Sigmoid colon (tissue), 7 donors: ENCODE results near the gene OLFM4. TPM values are rescaled to one million over a fixed set of nuclear protein-coding genes. Genes with fewer than 3 reads are reported as not detected.

Source experiments
- DNase-seq: peaks from one replicate; pipeline ENCODE4 v3.0.0-alpha.2; 2019
- H3K27ac ChIP-seq, 4 donors: fragments of 200-600 bp; sonication (generic); one replicate each; pipeline ENCODE4 v1.5.1; 2016 to 2019; ENCODE audit warnings: mild to moderate bottlenecking in 1 of 4
- H3K27me3 ChIP-seq, 3 donors: fragments of 200-600 bp; sonication (generic); one replicate each; pipeline ENCODE4 v1.5.1; 2019; ENCODE audit warnings: mild to moderate bottlenecking in 1 of 3
- H3K36me3 ChIP-seq, 4 donors: fragments of 200-600 bp; sonication (generic); one replicate each; pipeline ENCODE4 v1.5.1; 2016 to 2019
- H3K4me1 ChIP-seq, 4 donors: fragments of 200-600 bp; sonication (generic); one replicate each; pipeline ENCODE4 v1.5.1; 2017 to 2019
- H3K4me3 ChIP-seq, 4 donors: fragments of 200-600 bp; sonication (generic); one replicate each; pipeline ENCODE4 v1.5.1; 2017 to 2019; ENCODE audit warnings: mild to moderate bottlenecking in 2 of 4, moderate library complexity in 1 of 4
- H3K9me3 ChIP-seq, 4 donors: fragments of 200-600 bp in 3 of 4; sonication (generic) in 3 of 4; one replicate each; pipeline versions ENCODE4 v1.5.1 to v1.6.1; 2013 to 2019
- CTCF ChIP-seq, 4 experiments: fragments of 450-650 bp in 3 of 4; fragments of 200-600 bp in 1 of 4; IDR thresholded peaks; one replicate each; pipeline ENCODE4 v1.5.1; 2016 to 2019; ENCODE audit warnings: antibody characterized with exemption in 4 of 4, mild to moderate bottlenecking in 3 of 4, moderate library complexity in 2 of 4
- EP300 ChIP-seq, 4 donors: sonication (generic); formaldehyde crosslinking; IDR thresholded peaks; one replicate each; pipeline ENCODE4 v1.6.1; 2017; ENCODE audit warnings: antibody characterized with exemption in 4 of 4
- POLR2A ChIP-seq, 2 donors: fragments of 450-650 bp; IDR thresholded peaks; one replicate each; pipeline ENCODE4 v1.6.1; 2016; ENCODE audit warnings: antibody characterized with exemption in 2 of 2, mild to moderate bottlenecking in 2 of 2, moderate library complexity in 2 of 2
- POLR2AphosphoS5 ChIP-seq, 4 donors: sonication (generic); formaldehyde crosslinking; IDR thresholded peaks; one replicate each; pipeline ENCODE4 v1.6.1; 2017; ENCODE audit warnings: antibody characterized with exemption in 4 of 4
- WGBS, 2 donors: extraction: QIAGEN DNeasy Blood & Tissue Kit; methylation state at CpG; one replicate each; pipeline ENCODE4 v1.1.7; 2013; 5-methylcytosine and 5-hydroxymethylcytosine counted together
- intact Hi-C: fragments of 100-400 bp; cut with DNase I; formaldehyde crosslinking; loops from one replicate; pipeline ENCODE4 v1.15.1; 2023
- polyA plus RNA-seq, 3 donors: library from polyadenylated mRNA; stranded (reverse); fragments of 200-250 nt; gene quantifications; one replicate each; pipeline ENCODE4 v1.2.3, GENCODE V29; 2013
- total RNA-seq, 4 donors: library from RNA; depleted of rRNA; stranded (reverse); fragments of >200 nt; gene quantifications; one replicate each; pipeline ENCODE4 v1.1.0, GENCODE V29; 2016
- donor health status: healthy with polysubstance abuse.
- donor health status: Bipolar disorder and iron deficiency.
- donor health status: healthy.

The OLFM4 gene
- total and polyA plus RNA-seq, 7 donors: 0.16 to 780 (median 5.7) TPM; not detected in 1

GRCh38 chr13:53041968-53042516 lies 13.4 kb downstream of the OLFM4 start:
- Histone ChIP-seq H3K4me3 (no peak overlapping the region), H3K4me1 (peaks cover 0 to 8% (median 2%) of the 10 kb centered on the region in 4 donors), H3K27ac (no peak overlapping the region), H3K36me3 (no peaks in the 10 kb centered on the region), H3K9me3 (no peaks in the 10 kb centered on the region), H3K27me3 (no peaks in the 10 kb centered on the region)
- intact Hi-C loops: no loop called here
- WGBS, 2 donors: 54 to 78% methylated on average over 3 of the region's 3 CpGs
- TF ChIP-seq POLR2A (IDR thresholded peaks at IDR 0.05) (no peak), POLR2AphosphoS5 (IDR thresholded peaks at IDR 0.05) (no peak), CTCF (IDR thresholded peaks at IDR 0.05) (no peak), EP300 (IDR thresholded peaks at IDR 0.05) (no peak)
- no peak for DNase-seq

GRCh38 chr13:53042877-53043276 lies 14.3 kb downstream of the OLFM4 start:
- 14 to 63% methylated on average over 4 of the region's 4 CpGs for WGBS, 2 donors
- no peak for TF ChIP-seq CTCF (IDR thresholded peaks at IDR 0.05)
- TF ChIP-seq POLR2A (IDR thresholded peaks at IDR 0.05): no peak
- Histone ChIP-seq H3K4me3 (no peak overlapping the region), H3K27ac (no peak overlapping the region), H3K27me3 (no peaks in the 10 kb centered on the region), H3K9me3 (no peaks in the 10 kb centered on the region), H3K36me3 (no peaks in the 10 kb centered on the region), H3K4me1 (peaks cover 0 to 8% (median 2%) of the 10 kb centered on the region in 4 donors)
- no peak for DNase-seq
- intact Hi-C loops: no loop called here

GRCh38 chr13:53043398-53043797 lies 14.8 kb downstream of the OLFM4 start:
- TF ChIP-seq EP300 (IDR thresholded peaks at IDR 0.05): no peak
- no peak for TF ChIP-seq POLR2AphosphoS5 (IDR thresholded peaks at IDR 0.05)
- no peak for TF ChIP-seq POLR2A (IDR thresholded peaks at IDR 0.05)
- no peak for TF ChIP-seq CTCF (IDR thresholded peaks at IDR 0.05)
- no peak overlapping the region for H3K4me3 ChIP-seq
- no peak overlapping the region for H3K27ac ChIP-seq
- no peak for DNase-seq
- H3K36me3 ChIP-seq: no peaks in the 10 kb centered on the region
- H3K9me3 ChIP-seq: no peaks in the 10 kb centered on the region
- H3K4me1 ChIP-seq: peaks cover 0 to 8% (median 2%) of the 10 kb centered on the region in 4 donors
- intact Hi-C loops: no loop called here
- no peaks in the 10 kb centered on the region for H3K27me3 ChIP-seq
- WGBS, 2 donors: 26 to 52% methylated on average over 2 of the region's 2 CpGs

GRCh38 chr13:53045189-53045588 lies 16.6 kb downstream of the OLFM4 start:
- intact Hi-C loops: no loop called here
- TF ChIP-seq CTCF (IDR thresholded peaks at IDR 0.05): no peak
- peak in 1 of 4 donors; percentile 17 for TF ChIP-seq POLR2AphosphoS5 (IDR thresholded peaks at IDR 0.05)
- Histone ChIP-seq H3K36me3 (no peaks in the 10 kb centered on the region), H3K9me3 (no peaks in the 10 kb centered on the region), H3K27me3 (no peaks in the 10 kb centered on the region), H3K4me3 (no peak overlapping the region), H3K4me1 (peaks cover 0 to 8% (median 2%) of the 10 kb centered on the region in 4 donors), H3K27ac (no peak overlapping the region)
- DNase-seq: peak; percentile 72

GRCh38 chr13:53048880-53049279 lies 20.3 kb downstream of the OLFM4 start:
- Histone ChIP-seq H3K4me1 (peaks cover 0 to 12% (median 2%) of the 10 kb centered on the region in 4 donors), H3K27me3 (no peaks in the 10 kb centered on the region), H3K9me3 (no peaks in the 10 kb centered on the region), H3K27ac (no peak overlapping the region), H3K36me3 (no peaks in the 10 kb centered on the region), H3K4me3 (no peak overlapping the region)
- intact Hi-C loops: no loop called here
- WGBS, 2 donors: 51 to 83% methylated on average over 4 of the region's 4 CpGs
- no peak for DNase-seq
- TF ChIP-seq EP300 (IDR thresholded peaks at IDR 0.05) (no peak), CTCF (IDR thresholded peaks at IDR 0.05) (no peak), POLR2A (IDR thresholded peaks at IDR 0.05) (no peak), POLR2AphosphoS5 (IDR thresholded peaks at IDR 0.05) (no peak)
